ENCODE data around the gene NPPC.

- TF ChIP-seq CTCF (IDR thresholded peaks at IDR 0.05) (no peak), POLR2AphosphoS5 (IDR thresholded peaks at IDR 0.05) (no peak), EP300 (IDR thresholded peaks at IDR 0.05) (no peak), POLR2A (IDR thresholded peaks at IDR 0.05) (no peak)
Measured at GRCh38 chr2:231960810-231961348, 34.7 kb upstream of the NPPC start.
